NCI-H2029 treated with DMSO at 0.1 percent for 48 hours (cell line): ENCODE measurements around the gene LZTS3.
"Not testable (repeated sequence)": the region's sequence is repeated elsewhere in the genome, so short reads cannot be mapped to it uniquely, and the experiment has no call there.

ENCODE experiments used
- DNase-seq: peaks from one replicate; lab custom pipeline; 2025; lab: John Stamatoyannopoulos, UW

LZTS3 gene

DNA sequence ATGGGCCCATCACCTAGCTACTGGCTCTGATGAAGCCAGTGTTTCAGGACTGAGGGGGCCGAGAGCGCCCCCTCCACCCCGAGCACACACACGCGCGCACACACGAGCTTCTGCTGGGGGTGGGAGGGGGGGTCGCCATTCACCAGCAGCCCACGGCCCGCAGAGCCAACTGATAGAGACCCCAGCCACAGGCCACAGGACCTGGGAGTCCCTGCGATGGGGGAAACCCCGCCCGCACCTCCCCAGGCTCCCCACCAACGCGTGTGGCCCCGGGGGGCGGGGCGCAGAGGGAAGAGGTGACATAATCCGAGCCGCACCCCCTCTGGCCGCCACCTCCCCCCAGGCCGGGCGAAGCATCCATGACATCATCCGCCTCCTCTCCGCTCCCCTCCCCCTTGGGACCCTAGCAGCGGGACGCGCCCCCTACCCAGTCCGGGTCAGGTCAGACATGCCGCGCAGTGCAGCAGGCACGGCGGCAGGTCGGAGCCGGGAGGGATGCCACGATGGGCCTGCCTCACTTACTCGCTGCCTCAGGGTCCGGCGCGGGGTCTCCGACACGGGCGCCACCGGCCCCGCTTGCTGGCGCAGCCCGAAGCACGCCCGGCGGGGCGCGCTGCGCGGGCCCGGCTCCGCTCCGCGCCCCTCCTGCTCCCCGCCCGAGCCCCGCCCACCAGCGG, at the start of gene LZTS3:
TSS of gene LZTS3 (minus strand) at position 617 of the 677 bp plus-strand sequence. CDS start 6,386 bp downstream, outside the sequence.
- no peak for DNase-seq

GRCh38 chr20:3221398-3222226, 48.3 kb upstream of the LZTS3 start:
- DNase-seq = no peak

DNA sequence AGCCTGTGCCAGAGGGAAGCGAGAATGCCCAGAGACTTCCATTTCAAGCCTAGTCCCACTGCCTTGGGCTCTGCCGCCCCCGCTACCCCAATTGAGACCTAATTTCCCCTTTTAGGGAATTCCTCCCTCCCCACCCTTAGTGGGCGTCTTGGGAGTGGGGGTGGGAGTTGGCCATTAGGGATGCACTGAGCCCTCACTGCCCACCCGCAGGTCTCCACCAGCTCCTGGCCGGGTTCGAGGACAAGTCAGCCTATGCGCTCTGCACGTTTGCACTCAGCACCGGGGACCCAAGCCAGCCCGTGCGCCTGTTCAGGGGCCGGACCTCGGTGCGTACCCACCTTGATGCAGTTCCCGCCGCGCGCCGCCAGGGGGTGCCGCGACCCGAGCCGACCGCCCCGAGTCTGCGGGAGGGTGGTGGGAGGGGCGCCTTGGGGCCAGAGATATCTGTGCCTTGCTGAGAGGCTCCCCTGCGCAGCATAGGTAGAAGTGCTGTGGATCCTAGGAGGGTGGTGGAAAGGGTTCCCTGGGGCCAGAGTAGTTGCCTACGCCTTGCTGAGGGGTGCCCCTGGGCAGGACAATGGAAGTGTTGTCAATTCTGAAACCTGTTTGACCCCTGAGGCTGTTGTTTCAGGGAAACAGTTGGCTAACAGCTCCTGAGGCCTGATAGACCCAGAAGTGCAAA, 45.1 kb upstream of the LZTS3 start:
- DNase-seq = no peak

DNA sequence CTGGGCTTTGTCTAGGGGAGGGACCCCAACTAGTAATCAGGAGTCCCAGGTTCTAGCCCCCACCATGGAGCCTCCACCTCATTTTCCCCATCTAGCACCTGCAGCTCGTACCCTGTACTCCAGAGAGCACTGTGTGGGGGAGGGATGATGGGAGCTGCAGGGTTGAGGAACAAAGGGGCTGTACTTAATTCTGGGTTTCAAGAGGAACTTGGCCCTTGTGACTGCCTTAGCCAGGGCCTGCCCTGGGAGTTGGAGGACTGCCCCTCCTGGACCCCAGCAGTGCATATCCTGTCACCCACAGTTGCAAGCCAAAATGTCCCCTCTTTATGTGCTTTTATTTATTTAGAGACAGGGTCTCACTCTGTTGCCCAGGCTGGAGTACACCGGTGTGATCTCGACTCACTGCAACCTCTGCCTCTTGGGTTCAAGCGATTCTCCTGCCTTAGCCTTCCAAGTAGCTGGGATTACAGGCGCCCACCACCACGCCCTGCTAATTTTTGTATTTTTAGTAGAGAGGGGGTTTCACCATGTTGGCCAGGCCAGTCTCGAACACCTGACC, 42.1 kb upstream of the LZTS3 start:
- DNase-seq = not testable (repeated sequence)

GRCh38 chr20:3213226-3213625, 39.9 kb upstream of the LZTS3 start:
- DNase-seq = no peak

GRCh38 chr20:3210346-3210745, 37.0 kb upstream of the LZTS3 start:
- no peak for DNase-seq

DNA sequence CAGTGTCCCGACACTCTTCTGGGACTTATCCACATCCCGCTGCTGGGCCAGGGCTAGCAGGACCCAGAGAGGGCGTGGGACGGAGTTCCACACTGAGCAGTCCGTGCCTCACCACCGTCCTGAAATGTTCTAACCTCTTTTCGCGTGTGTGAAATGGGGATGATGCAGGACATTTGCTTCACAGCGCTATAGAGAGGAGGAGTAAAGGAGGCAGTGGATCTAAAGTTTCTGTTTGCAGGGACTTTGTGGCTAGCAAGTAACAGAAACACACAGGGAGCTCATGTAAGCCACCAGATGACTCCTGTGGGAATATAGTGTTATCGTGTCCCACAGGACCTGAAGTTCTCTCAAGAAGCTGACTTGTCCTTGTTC, 36.6 kb upstream of the LZTS3 start:
- DNase-seq = no peak

DNA sequence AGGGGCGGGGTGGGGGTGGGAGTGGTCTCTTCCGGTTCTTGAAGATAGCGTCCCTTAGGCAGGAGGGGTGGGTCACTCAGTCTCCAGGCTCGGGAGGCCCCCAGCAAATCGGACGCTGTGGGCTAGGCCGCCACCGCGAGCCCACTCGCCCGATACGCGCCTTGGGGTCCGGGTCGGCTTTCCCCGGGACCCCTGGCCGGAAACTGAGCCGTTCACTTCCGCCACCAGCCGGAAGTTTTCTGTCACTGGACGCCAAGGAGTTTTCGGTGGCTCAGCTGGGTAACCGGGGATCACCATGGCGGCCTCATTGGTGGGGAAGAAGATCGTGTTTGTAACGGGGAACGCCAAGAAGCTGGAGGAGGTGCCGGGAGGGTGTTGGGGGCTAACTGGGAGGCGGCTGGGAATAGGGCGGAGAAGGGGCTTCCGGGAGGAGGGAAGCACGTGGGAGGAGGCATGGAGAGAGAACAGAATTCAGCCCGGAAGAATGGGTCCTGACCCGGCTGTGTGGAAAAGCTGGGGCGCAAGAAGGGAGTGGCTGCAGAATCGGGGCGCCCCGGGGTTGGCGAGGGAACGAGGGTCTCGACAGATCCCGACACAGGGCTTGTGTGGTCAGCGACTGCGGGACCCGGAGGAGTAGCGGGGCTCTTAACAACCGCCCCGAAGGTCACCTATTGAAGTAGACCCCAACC, 36.1 kb upstream of the LZTS3 start, which contains the start of gene ITPA:
TSS of gene ITPA (plus strand) at position 242 of the 689 bp plus-strand sequence. CDS start at position 296, 54 bp downstream.
- DNase-seq = no peak

DNA sequence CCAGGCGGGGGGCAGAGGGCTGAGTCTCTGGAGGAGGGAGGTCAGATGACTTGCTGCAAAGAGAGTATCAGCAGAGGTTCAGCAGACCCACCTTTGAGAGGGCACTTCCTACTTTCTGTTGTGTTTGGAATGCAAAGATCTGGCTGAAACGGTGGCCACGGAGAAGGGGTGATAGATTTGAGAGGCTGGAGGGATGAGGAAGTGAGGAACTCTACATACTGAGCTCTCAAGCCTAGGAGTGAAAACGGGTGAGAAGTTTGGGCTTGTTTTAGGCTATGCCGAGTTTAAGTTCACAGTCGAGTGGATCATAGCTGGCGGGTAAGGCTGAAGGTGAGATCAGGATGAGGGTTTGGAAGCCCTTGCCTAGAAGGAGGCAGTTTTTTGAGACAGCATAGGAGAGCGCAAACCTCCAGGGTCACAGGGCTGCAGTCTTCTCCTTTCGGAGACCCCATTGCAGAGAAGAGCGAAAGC, 35.5 kb upstream of the LZTS3 start:
- no peak for DNase-seq

- peak; percentile 85 for DNase-seq
These were observed 30.9 kb upstream of the LZTS3 start, which contains the start of gene DDRGK1 for GRCh38 chr20:3204124-3204794. DDRGK1 (minus strand) TSS chr20:3204682; CDS start chr20:3204627, 55 bp downstream.

DNA sequence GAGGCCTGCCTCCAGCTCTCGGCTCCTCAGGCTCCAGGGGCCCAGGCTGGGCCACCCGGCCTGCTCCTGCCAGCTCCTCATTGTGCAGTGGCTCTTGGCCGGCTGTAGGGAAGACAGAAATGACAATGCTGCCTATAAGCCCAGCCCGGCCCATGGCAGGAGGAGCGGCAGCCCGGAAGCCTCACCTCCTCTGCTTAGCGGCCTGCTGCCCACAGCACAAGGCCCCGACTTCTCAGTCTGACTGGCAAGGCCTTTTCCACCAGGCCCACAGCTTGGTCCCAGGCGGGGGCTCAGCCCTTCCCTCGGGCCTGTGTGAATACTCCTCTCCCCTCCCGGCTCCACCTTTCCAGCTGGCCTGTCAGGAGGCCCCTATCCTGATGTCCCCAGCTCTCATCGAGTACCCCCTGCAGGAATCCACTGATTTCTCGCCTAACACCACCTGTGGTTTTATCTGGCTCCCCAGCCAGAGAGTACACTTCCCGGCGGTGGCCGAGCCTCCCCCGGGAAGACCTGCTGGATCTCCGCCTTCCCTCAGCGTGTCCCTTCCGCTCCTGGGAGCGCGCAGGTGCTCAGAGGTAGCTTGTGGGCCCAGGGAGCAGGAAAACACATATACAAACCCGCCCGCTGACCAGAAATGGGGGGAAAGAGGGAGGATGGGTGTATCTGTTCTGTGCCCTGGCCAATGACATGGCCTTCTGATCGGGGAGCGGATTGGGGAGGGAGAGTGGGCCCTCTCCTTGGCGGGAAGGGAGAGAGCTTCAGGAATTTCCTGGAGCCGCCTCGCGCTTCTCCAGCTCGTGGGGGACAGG, 30.2 kb upstream of the LZTS3 start:
- peak; percentile 49 for DNase-seq

DNA sequence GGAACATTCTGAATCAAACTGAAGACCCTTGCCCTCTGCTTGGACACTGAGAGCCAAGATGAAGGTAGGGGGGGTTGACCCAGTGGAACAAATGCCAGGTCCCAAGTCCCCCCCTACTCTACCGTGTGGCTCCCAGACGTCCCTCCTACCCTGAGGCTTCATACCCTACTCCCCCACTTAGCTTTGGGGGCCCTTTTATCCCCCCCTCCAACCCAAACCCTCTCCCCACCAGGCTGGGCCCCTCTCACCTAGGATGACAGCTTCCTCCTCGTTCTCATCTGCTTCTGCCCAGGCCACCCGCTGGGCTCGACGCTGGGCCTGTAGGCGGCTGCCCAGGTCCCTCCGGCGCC, 29.6 kb upstream of the LZTS3 start:
- no peak for DNase-seq

DNA sequence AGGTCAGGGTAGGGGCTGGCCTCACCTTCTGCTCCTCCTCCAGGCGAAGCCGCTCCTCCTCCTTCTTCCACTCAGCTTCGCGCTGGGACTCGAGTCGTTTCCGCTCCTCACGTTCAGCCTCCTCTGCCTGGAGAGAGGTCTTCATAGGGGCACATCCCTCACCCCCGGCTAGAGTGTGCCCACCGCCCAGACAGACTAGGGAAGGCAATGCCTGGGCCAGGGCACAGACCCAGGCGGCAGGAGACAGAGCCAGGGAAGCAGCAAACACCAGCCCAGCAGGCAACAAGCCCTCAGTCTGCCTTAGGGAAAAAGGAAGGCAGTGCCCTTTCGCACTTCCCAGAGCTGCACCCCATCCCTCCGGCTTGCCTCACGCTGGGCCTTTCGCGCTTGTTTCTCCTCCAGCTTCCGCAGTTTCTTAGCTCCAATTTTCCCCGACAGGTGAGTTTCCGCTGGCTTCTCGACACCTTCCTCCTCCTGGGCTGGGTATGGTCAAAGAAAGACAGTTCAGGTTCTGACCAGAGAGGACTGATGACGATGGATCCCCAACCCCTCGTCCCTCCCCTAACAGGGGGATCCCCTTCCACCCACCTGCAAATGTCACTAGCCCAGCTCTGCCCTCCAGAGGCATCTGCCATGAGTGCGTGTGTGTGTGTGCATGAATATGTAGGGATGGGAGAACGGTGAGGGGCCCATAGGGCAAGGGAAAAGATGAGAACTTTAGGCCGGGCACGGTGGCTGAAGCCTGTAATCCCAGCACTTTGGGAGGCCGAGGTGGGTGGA, 26.8 kb upstream of the LZTS3 start:
- no peak for DNase-seq

GRCh38 chr20:3199206-3199605, 25.9 kb upstream of the LZTS3 start:
- no peak for DNase-seq

DNA sequence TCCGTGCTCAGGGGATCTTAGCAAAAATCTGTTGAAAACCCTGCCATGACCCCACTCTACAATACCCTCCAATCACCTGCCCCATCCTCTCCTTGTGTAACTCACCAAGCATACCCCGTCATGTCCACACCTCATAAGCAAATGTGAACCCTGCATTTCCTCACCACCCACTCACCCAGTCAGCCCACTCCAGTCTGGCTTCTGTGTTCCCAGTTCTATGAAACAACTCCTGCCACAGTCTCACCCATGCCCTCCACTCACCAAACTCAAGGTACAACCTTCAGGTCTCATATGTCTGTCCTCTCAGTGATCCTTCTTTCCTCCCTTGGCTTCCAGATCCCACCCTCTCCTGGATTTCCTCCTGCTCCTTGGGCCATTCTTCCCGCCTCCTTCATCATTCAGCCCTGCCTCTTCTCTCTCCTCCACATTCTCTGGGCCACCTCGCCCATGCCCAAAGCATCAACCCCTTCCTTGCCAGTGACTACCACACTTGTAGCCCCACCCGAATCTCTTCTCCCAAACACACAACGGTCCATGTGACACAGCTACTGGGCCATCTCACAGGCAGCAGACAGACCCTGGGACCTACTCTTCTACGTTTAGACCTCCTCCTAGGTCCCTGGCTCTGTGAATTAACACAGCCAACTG, 22.4 kb upstream of the LZTS3 start:
- DNase-seq = no peak

DNA sequence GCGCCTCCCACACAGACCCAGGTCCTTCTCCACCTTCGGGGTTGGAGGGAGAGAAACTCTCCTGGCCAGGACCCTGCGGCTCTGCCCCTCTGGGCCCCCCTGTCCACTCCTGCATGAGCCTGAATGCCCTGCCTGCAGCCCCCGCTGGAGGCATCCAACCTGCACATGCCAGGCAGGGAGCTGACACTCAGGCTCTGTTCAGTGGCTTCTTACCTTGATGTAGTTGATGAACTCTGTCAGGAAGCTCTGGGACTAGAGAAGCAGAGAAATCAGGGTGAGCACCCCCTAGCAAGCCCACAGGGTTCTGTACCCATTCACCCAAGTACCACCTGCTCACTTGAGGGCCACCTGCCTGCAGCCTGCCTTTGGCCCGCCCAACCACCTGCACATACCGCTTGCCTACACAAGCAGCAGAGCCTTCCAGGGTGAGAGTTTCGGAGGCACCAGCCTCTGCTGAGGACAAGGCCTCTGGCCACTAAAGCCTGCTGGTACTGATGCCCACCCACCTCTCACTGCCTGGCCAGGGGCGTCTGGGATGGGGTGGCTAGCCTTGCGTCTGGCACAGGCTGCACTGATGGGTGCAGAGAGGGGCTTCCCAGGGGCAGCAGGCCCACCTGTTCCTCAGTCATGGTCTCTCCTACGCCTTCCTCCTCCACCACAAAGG, 21.4 kb upstream of the LZTS3 start:
- DNase-seq = no peak

GRCh38 chr20:3193806-3194616, 20.7 kb upstream of the LZTS3 start:
- DNase-seq = no peak
